Daoy (cell line): ENCODE data around the gene MED13L. TPM values are rescaled to one million over a fixed set of nuclear protein-coding genes. Genes with fewer than 3 reads are reported as not detected.
A peak's percentile ranks its signal among the peaks of the same experiment; 100 is the strongest.

ENCODE experiments used
- DNase-seq: peaks from one replicate; pipeline ENCODE4 v3.0.0-alpha.2; 2015; ENCODE audit warnings: low read depth
- total RNA-seq: library from RNA; depleted of rRNA; stranded (reverse); fragments of >200 nt; shearing (Covaris generic); gene quantifications from 2 replicates; pipeline ENCODE4 v1.2.3, GENCODE V29; 2014

The MED13L gene
- total RNA-seq, 1 experiment from 2014 or later = 36.2 TPM

DNA sequence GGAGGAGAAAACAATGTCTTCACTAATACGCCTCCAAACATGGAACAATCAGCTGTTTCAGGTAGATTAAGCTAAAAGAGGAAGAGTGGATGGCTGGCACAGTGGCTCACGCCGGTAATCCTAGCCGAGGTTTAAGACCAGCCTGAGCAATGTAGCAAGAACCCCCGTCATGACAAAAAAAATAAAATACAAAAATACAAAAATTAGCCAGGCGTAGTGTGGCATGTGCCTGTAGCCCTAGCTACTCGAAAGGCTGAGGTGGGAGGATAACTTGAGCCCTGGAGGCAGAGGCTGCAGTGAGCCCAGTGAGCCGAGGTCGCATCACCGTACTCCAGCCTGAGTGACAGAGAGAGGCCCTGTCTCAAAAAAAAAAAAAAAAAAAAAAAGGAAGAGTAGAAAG lies 1.2 kb upstream of the MED13L start:
- DNase-seq = peak; percentile 13

- no peak for DNase-seq
Measured at GRCh38 chr12:116278279-116278626, 760 bp upstream of the MED13L start.

DNA sequence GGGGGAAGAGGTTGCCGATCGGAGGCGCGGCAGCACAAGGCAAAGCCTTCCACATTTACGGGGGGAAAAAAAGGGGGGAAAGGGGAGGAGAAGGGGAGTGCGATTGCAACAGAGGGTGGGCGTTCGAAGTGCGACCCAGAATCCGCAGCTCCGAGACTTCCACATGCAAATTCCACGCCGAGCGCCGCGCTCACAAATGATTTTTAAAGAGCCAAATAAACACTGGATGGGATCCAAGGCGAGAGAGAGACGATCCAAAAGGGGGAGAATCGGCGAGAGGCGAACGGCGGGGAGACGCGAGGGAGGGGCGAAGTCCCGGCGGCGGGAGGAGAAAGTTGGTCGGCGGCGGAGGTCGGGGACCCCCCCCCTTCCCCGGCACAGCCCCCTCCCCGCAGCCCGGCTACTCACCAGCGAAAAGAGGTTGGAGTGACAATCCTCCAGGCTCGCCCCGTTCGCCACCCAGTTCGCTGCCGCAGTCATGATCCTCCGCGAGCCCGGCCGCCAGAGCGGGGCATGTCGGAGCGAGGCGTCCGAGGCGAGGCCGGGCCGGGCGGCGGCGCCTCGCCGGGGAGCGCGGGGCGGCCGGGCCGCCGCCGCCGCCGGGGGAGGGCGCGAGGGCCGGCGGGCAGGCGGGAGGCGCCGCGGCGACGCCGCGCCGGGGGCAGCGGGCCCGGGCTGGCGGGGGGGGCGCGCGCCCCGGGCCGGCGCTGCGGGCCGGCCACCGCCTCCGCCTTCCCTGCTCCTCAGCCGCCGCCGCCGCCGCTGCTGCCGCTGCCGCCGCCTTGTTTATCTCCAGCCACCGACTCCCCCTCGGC lies 634 bp downstream of the MED13L start:
- DNase-seq = peak; percentile 73

GRCh38 chr12:116274551-116275375 lies 2.7 kb downstream of the MED13L start:
- DNase-seq = no peak

- DNase-seq = no peak
Measured at GRCh38 chr12:116273813-116274550, 3.5 kb downstream of the MED13L start.

DNA sequence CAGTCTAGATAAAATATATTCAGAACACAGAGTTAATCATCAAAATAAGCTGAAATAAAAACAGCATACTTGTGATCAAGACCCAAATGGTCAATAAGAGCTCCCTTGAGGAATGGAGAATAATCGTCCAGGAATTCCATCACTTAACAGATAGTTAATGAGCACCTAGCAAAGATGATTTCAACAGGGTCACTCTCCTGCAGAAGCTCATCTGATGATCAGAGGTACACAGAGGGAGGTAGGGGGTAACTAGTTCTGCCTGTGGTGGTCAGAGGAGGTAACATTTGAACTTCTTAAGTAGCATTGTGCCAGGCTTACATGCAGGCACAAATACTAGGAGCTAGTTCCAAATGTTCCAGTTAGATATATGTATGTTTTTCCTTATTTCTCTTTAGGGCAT lies 9.5 kb downstream of the MED13L start:
- no peak for DNase-seq

GRCh38 chr12:116266631-116267349 lies 10.7 kb downstream of the MED13L start:
- DNase-seq = no peak

DNA sequence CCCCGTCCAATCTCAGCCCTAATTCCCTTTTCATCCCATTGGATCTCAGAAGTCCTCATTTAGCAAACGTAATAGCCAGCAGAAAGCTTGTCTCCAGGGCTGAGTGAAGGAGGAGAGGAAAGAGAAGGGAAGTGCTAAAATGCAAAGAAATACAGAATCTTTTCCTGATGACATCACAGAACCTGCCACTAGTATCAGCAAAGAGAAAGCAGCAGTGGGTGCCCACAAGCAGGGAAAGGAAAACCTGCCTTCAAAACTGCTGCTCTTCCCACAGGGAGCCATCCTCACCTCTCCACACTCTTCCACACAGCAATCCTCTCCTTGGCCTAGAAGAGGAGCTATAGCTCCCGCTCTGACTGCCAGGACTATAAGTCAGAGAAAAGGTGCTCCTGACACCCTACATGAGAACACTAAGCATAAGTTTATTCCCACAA lies 11.3 kb downstream of the MED13L start:
- DNase-seq = peak; percentile 21

- no peak for DNase-seq
Measured at GRCh38 chr12:116265351-116266147, 11.9 kb downstream of the MED13L start.

DNA sequence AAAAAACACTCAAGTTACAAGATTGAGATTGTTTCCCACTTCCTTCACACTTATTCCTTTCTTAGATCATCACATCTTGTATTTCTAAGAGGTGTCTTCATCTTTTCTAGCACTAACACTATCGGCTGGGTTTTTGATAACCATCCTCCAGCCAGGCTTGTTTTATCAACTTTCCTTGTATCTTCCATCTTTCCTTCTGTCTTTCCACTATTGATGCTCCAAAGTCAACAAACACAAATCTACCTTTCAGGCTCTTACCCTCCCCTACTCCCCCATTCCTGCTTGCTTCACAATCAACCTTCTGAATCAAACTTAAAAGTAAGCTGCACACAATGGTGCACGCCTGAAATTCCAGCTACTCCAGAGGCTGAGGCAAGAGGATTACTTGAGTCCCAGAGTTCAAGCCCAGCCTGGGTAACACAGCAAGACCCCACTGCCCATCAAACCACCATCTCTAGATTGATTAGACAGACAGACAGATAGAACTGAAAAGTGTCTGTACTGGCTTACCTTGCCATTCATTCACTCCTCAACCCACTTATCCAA lies 12.9 kb downstream of the MED13L start:
- no peak for DNase-seq

GRCh38 chr12:116263844-116264243 lies 13.6 kb downstream of the MED13L start:
- peak; percentile 32 for DNase-seq

DNA sequence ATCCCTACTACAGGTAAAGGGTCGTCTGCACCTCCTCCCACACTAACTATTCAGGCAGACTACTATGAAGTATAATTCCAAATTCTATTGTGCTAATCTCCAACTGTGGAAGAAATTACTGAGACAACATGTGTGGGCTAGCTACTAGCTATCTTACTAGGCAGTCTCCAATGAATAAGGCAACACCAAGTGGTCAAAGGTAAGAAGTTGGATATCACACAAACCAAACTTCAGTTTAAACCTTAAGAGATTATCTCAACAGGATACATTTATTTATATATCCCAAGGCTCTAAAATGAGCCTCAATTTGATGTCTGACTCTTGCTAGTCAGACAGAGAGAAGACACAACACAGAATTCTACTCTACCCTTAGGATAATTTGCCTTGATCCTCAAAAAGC lies 14.1 kb downstream of the MED13L start:
- no peak for DNase-seq

DNA sequence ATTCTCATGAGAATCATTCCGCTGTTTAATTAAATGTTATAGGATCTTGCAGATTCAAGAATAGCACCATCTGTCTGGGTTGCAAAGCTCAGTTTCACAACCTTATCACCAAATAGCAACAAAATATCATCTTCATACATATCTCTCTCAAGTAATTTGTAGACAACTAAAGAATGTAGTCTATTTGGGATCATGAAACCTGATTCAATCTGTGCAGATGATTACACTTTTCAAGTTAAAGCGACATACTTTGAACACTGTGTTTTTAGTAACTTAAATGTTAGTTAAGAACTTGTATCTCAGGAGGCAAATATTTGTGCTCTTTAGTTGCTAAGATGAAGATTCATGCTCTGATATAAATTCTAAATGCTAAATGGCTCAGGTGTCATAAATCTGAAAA lies 14.8 kb downstream of the MED13L start:
- DNase-seq = no peak

DNA sequence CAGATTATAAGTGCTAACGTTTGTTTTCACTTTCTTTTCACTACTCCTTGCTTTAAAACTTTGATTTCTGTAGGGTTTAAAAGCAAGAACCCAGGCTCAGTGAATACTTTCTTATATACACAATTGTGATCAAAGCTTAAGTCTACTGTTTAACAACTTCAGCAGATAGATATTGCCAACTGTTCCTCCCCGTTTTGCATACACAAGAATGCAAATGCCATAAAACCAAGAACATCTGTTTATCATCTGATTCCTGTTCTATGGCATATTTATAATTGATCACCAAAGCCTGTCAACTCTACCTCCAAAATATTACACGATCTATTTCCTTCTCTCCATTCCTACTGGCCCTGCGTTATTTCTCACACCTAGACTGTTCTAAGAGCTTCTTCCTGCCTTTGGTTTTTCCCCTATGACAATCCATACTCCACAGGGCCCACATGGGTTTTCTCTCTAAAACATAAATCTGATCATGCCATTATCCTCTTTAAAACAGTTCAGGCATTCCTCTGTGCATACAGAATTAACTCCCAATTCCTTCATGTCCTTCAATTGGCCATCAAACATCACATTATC lies 15.9 kb downstream of the MED13L start:
- DNase-seq = no peak

GRCh38 chr12:116259800-116260577 lies 17.5 kb downstream of the MED13L start:
- no peak for DNase-seq

DNA sequence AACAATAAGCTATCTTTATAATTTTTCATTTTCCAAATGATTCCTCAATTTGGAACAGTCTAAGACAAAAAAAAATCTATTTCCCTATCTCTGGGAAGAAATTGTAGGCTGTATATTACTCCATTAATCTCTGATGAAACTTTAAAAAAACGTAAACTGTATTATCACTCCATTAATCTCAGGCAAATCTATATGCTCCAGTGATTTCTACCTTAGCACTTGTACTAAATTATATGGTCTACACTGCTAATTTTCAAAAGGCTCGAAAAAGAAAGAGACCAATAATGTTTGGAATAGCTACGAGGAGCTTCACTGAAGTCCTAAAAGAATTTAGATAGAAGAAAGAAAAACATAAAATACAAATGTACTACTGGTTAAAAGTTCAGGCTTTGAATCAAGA lies 19.7 kb downstream of the MED13L start:
- no peak for DNase-seq

- no peak for DNase-seq
Measured at GRCh38 chr12:116257215-116257614, 20.3 kb downstream of the MED13L start.

DNA sequence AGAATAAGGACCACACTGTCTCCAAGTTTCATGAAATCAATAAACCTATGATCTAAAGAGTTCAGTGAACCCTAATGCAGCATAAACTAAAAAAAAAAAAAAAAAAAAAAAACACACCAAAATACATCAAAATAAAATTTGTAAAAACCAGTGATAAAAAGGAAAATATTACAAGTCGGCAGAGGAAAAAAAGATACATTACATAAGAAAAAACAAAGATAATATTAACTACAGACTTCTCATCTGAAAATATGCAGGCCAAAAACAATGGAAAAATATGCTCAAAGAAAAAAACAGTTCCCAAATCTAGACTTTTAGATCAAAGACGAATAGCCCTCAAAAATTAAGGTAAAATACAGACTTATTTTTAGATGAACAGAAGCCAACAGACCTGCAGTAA lies 27.6 kb downstream of the MED13L start:
- no peak for DNase-seq

DNA sequence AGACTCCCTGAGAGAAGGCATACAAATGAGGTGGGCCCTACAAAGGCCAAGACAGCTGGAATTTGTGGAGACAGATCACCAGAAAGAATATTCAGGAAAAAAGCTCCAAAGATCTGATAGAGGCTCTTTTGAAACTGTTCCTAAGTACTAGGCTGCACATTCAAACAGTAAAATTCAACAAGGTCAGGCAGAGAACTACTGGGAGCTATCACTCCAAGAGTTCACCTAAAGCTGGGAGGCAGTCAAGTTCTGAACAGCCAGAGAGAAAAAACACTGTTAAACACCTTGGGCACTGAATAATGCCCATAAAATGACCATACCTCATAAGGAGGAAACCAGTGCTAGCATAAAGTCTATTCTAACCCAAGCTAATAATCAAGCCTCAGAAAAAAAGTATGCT lies 28.6 kb downstream of the MED13L start:
- DNase-seq = no peak
